HepG2 (cell line): ENCODE results near the gene LRRN4CL. TPM values are rescaled to one million over a fixed set of nuclear protein-coding genes. Genes with fewer than 3 reads are reported as not detected.

ENCODE experiments used
- ARNT ChIP-seq: fragments of 450-650 bp; IDR thresholded peaks from 2 replicates; pipeline ENCODE4 v1.6.1; 2017
- FOXO1 ChIP-seq: sonication (generic); formaldehyde crosslinking; IDR thresholded peaks from 2 replicates; pipeline ENCODE4 v1.4.0; 2020; ENCODE audit warnings: missing genetic modification reagents
- HIVEP1 ChIP-seq: sonication (generic); formaldehyde crosslinking; IDR thresholded peaks from 2 replicates; pipeline ENCODE4 v1.4.0; 2020; ENCODE audit warnings: mild to moderate bottlenecking, missing genetic modification reagents
- MBD4 ChIP-seq: IDR thresholded peaks from 2 replicates; pipeline ENCODE4 v1.6.1; 2012; ENCODE audit warnings: low read length, inconsistent platforms, borderline replicate concordance
- NR2F6 ChIP-seq, 2 experiments: IDR thresholded peaks; 2 replicates each; pipeline ENCODE4 v1.6.1; 2016; ENCODE audit warnings: antibody characterized with exemption in 1 of 2, mild to moderate bottlenecking in 1 of 2
- TRIM22 ChIP-seq: fragments of 450-650 bp; IDR thresholded peaks from 2 replicates; pipeline ENCODE4 v1.6.1; 2017
- WIZ ChIP-seq: sonication (generic); formaldehyde crosslinking; IDR thresholded peaks from 2 replicates; pipeline ENCODE4 v1.5.1; 2020; ENCODE audit warnings: mild to moderate bottlenecking, missing genetic modification reagents
- ZC3H4 ChIP-seq: sonication (generic); formaldehyde crosslinking; IDR thresholded peaks from 2 replicates; pipeline ENCODE4 v1.4.0; 2020; ENCODE audit warnings: missing genetic modification reagents, borderline replicate concordance
- ZKSCAN1 ChIP-seq: fragments of 150-350 bp; IDR thresholded peaks from 2 replicates; pipeline ENCODE4 v1.6.1; 2014; ENCODE audit warnings: low read length
- ZMYM3 ChIP-seq: sonication (generic); formaldehyde crosslinking; IDR thresholded peaks from 2 replicates; pipeline ENCODE4 v1.5.1; 2020; ENCODE audit warnings: mild to moderate bottlenecking, missing genetic modification reagents
- ZNF274 ChIP-seq: sonication (generic); formaldehyde crosslinking; IDR thresholded peaks from 2 replicates; pipeline ENCODE4 v1.5.1; 2020; ENCODE audit warnings: mild to moderate bottlenecking, missing genetic modification reagents
- ZNF431 ChIP-seq: sonication (generic); formaldehyde crosslinking; IDR thresholded peaks from 2 replicates; pipeline ENCODE4 v1.9.0; 2022; ENCODE audit warnings: missing genetic modification reagents, low read depth, mild to moderate bottlenecking, borderline replicate concordance
- ZXDC ChIP-seq: sonication (generic); formaldehyde crosslinking; IDR thresholded peaks from 2 replicates; pipeline ENCODE4 v1.5.0; 2020; ENCODE audit warnings: mild to moderate bottlenecking, missing genetic modification reagents
- polyA plus RNA-seq, 8 experiments: library from polyadenylated mRNA; depleted of rRNA in 3 of 8; stranded (reverse) in 7 of 8; unstranded in 1 of 8; fragments of >200 nt; fragmentation: Illumina TruSeq in 4 of 8; extraction: Trizol in 4 of 8; gene quantifications; 2 replicates each; pipeline versions ENCODE4 v1.2.1 to v1.2.3, GENCODE V29; 2011 to 2016; ENCODE audit warnings: low read depth in 4 of 8, missing spikeins in 1 of 8, mixed read lengths in 1 of 8; ENCODE audit not compliant: insufficient read depth in 1 of 8
- total RNA-seq, 5 experiments: library from RNA; depleted of rRNA; stranded (reverse); fragments of >200 nt; fragmentation: Illumina TruSeq; extraction: Trizol; gene quantifications; 2 replicates each; pipeline ENCODE4 v1.2.3, GENCODE V29; 2016; ENCODE audit warnings: low read depth in 1 of 5
- TF ChIP-seq, protein P1 (sequence below): sonication (generic); formaldehyde crosslinking; IDR thresholded peaks from 2 replicates; pipeline ENCODE4 v1.4.0; 2020; ENCODE audit warnings: mild to moderate bottlenecking, missing genetic modification reagents, borderline replicate concordance
- TF ChIP-seq, protein P2 (sequence below): sonication (generic); formaldehyde crosslinking; IDR thresholded peaks from 2 replicates; pipeline ENCODE4 v1.4.0; 2020; ENCODE audit warnings: missing genetic modification reagents
- TF ChIP-seq, protein P3 (sequence below): IDR thresholded peaks from 2 replicates; pipeline ENCODE4 v1.6.1; 2018; ENCODE audit warnings: missing genetic modification reagents, mild to moderate bottlenecking, missing compliant biosample characterization
- TF ChIP-seq, protein P4 (sequence below): IDR thresholded peaks from 2 replicates; pipeline ENCODE4 v1.6.1; 2016; ENCODE audit warnings: missing genetic modification reagents, missing compliant biosample characterization

Gene LRRN4CL
- total and polyA plus RNA-seq, 2 of the 13 experiments (the other 11 are each of a cell fraction or from before 2014, with no cell fraction given) = 0.11 TPM; not detected in 1

GRCh38 chr11:62678770-62679696, 10.3 kb downstream of the LRRN4CL start, which contains the start of gene UBXN1 (continued):
- TF ChIP-seq TRIM22 (no peak), ZXDC (CRISPR knock-in tag) (peak; percentile 29; the same call in 1 of the 2 replicates), ZNF274 (CRISPR knock-in tag) (no peak; the same call in 1 of the 2 replicates), NR2F6 (IDR thresholded peaks at IDR 0.05) (no peak), NR2F6 (CRISPR knock-in tag; IDR thresholded peaks at IDR 0.05) (peak; percentile 35), HIVEP1 (CRISPR knock-in tag) (peak; percentile 90), ZKSCAN1 (no peak), MBD4 (no peak), FOXO1 (CRISPR knock-in tag) (peak; percentile 57; the same call in 1 of the 2 replicates), ZC3H4 (CRISPR knock-in tag) (0 out of 2 replicates have a peak, but pooled peaks have one; percentile 54), ZNF431 (CRISPR knock-in tag) (no peak), ARNT (no peak), ZMYM3 (CRISPR knock-in tag) (peak; percentile 48), WIZ (CRISPR knock-in tag) (no peak)
- TF ChIP-seq, protein P1, sequence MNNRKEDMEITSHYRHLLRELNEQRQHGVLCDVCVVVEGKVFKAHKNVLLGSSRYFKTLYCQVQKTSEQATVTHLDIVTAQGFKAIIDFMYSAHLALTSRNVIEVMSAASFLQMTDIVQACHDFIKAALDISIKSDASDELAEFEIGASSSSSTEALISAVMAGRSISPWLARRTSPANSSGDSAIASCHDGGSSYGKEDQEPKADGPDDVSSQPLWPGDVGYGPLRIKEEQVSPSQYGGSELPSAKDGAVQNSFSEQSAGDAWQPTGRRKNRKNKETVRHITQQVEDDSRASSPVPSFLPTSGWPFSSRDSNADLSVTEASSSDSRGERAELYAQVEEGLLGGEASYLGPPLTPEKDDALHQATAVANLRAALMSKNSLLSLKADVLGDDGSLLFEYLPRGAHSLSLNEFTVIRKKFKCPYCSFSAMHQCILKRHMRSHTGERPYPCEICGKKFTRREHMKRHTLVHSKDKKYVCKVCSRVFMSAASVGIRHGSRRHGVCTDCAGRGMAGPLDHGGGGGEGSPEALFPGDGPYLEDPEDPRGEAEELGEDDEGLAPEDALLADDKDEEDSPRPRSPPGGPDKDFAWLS (CRISPR knock-in tag) = no peak
- TF ChIP-seq, protein P2, sequence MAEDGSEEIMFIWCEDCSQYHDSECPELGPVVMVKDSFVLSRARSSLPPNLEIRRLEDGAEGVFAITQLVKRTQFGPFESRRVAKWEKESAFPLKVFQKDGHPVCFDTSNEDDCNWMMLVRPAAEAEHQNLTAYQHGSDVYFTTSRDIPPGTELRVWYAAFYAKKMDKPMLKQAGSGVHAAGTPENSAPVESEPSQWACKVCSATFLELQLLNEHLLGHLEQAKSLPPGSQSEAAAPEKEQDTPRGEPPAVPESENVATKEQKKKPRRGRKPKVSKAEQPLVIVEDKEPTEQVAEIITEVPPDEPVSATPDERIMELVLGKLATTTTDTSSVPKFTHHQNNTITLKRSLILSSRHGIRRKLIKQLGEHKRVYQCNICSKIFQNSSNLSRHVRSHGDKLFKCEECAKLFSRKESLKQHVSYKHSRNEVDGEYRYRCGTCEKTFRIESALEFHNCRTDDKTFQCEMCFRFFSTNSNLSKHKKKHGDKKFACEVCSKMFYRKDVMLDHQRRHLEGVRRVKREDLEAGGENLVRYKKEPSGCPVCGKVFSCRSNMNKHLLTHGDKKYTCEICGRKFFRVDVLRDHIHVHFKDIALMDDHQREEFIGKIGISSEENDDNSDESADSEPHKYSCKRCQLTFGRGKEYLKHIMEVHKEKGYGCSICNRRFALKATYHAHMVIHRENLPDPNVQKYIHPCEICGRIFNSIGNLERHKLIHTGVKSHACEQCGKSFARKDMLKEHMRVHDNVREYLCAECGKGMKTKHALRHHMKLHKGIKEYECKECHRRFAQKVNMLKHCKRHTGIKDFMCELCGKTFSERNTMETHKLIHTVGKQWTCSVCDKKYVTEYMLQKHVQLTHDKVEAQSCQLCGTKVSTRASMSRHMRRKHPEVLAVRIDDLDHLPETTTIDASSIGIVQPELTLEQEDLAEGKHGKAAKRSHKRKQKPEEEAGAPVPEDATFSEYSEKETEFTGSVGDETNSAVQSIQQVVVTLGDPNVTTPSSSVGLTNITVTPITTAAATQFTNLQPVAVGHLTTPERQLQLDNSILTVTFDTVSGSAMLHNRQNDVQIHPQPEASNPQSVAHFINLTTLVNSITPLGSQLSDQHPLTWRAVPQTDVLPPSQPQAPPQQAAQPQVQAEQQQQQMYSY (CRISPR knock-in tag) = no peak
- TF ChIP-seq, protein P3, sequence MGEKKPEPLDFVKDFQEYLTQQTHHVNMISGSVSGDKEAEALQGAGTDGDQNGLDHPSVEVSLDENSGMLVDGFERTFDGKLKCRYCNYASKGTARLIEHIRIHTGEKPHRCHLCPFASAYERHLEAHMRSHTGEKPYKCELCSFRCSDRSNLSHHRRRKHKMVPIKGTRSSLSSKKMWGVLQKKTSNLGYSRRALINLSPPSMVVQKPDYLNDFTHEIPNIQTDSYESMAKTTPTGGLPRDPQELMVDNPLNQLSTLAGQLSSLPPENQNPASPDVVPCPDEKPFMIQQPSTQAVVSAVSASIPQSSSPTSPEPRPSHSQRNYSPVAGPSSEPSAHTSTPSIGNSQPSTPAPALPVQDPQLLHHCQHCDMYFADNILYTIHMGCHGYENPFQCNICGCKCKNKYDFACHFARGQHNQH = peak; percentile 60; the same call in 1 of the 2 replicates
- TF ChIP-seq, protein P4, sequence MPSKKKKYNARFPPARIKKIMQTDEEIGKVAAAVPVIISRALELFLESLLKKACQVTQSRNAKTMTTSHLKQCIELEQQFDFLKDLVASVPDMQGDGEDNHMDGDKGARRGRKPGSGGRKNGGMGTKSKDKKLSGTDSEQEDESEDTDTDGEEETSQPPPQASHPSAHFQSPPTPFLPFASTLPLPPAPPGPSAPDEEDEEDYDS = peak; percentile 36; the same call in 1 of the 2 replicates
